Body of pancreas (tissue), 4 donors: ENCODE data around the gene SOHLH2.

Experiments
- CTCF ChIP-seq, 7 experiments: fragments of 450-650 bp in 4 of 7; fragments of 200-600 bp in 3 of 7; sonication (generic) in 3 of 7; IDR thresholded peaks; one replicate each; pipeline ENCODE4 v1.5.1; 2016 to 2019; ENCODE audit warnings: antibody characterized with exemption in 7 of 7
- POLR2A ChIP-seq, 3 donors: fragments of 450-650 bp; IDR thresholded peaks; one replicate each; pipeline ENCODE4 v1.6.1; 2016; ENCODE audit warnings: antibody characterized with exemption in 3 of 3, mild to moderate bottlenecking in 2 of 3

GRCh38 chr13:36130552-36131221, 83.7 kb downstream of the SOHLH2 start:
- TF ChIP-seq CTCF (IDR thresholded peaks at IDR 0.05) (no peak), POLR2A (IDR thresholded peaks at IDR 0.05) (no peak)
